ENCODE data around the gene CIART. TPM values are rescaled to one million over a fixed set of nuclear protein-coding genes. Genes with fewer than 3 reads are reported as not detected.

The CIART gene
- total RNA-seq, 4 donors from 2014 or later: 2.9 to 30.3 (median 4.9) TPM; not detected in 1

GRCh38 chr1:150282558-150282958 lies 204 bp downstream of the CIART start:
- intact Hi-C loops (cut with DNase I; ENCODE audit: low total_unique reads): no loop called here
- no peaks in the 10 kb centered on the region for H3K36me3 ChIP-seq
- H3K27ac ChIP-seq: peak overlapping the region; percentile 85 to 92
- no peaks in the 10 kb centered on the region for H3K9me3 ChIP-seq
- TF ChIP-seq POLR2A (IDR thresholded peaks at IDR 0.05) (peak in 1 of 2 donors; percentile 9), CTCF (IDR thresholded peaks at IDR 0.05) (no peak)
- H3K27me3 ChIP-seq: no peaks in the 10 kb centered on the region
- H3K4me3 ChIP-seq: peak overlapping the region; percentile 40 to 52
- H3K4me1 ChIP-seq: no peaks in the 10 kb centered on the region
- no peak for DNase-seq

DNA sequence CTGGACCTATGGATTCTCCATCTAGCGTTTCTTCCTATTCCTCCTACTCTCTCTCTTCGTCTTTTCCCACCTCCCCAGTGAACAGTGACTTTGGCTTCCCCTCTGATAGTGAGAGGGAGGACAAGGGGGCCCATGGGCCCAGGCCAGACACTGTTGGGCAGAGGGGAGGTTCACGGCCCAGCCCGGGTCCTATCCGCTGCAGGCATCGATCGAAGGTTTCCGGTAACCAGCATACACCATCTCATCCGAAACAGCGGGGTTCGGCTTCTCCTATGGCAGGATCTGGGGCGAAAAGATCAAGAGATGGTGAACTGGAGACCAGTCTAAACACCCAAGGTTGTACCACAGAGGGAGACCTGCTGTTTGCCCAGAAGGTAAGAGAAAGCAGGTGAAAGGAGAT lies 906 bp downstream of the CIART start:
- no peaks in the 10 kb centered on the region for H3K36me3 ChIP-seq
- intact Hi-C loops (cut with DNase I; ENCODE audit: low total_unique reads): no loop called here
- no peaks in the 10 kb centered on the region for H3K9me3 ChIP-seq
- DNase-seq: no peak
- TF ChIP-seq CTCF (IDR thresholded peaks at IDR 0.05) (no peak), POLR2A (IDR thresholded peaks at IDR 0.05) (no peak)
- H3K27ac ChIP-seq: peak overlapping the region; percentile 85 to 92
- H3K4me3 ChIP-seq: peak overlapping the region; percentile 40 to 52
- no peaks in the 10 kb centered on the region for H3K4me1 ChIP-seq
- H3K27me3 ChIP-seq: no peaks in the 10 kb centered on the region

DNA sequence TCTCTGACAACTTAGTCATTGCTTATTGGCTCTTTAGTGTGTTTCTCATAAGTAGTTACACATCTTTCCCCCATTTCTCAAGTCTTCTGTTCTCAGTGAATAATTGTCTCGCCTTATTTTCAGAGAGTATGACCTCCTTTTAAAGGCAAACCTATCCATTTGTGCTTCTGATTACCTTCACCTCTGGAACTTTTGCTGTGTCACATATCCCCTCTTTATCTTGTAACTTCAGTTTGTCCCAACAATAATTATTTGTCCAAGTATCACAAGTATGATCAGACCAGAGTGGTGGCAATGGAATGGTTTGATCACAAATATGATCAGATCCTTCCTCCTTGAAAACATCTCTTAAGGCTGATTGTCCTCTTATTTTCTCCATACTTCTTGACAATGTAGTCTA lies 6.0 kb downstream of the CIART start:
- Histone ChIP-seq H3K4me3 (no peak overlapping the region), H3K9me3 (no peaks in the 10 kb centered on the region), H3K36me3 (no peaks in the 10 kb centered on the region), H3K27ac (no peak overlapping the region), H3K27me3 (no peaks in the 10 kb centered on the region), H3K4me1 (peaks cover 0 to 3% of the 10 kb centered on the region in 2 donors)
- TF ChIP-seq CTCF (IDR thresholded peaks at IDR 0.05) (no peak), POLR2A (IDR thresholded peaks at IDR 0.05) (no peak)
- intact Hi-C loops (cut with DNase I; ENCODE audit: low total_unique reads): no loop called here
- no peak for DNase-seq

GRCh38 chr1:150288822-150289221 lies 6.5 kb downstream of the CIART start:
- Histone ChIP-seq H3K27me3 (no peaks in the 10 kb centered on the region), H3K36me3 (no peaks in the 10 kb centered on the region), H3K9me3 (no peaks in the 10 kb centered on the region), H3K4me3 (no peak overlapping the region), H3K27ac (no peak overlapping the region), H3K4me1 (peaks cover 0 to 3% of the 10 kb centered on the region in 2 donors)
- intact Hi-C loops (cut with DNase I; ENCODE audit: low total_unique reads): no loop called here
- no peak for DNase-seq
- TF ChIP-seq POLR2A (IDR thresholded peaks at IDR 0.05): no peak
- TF ChIP-seq CTCF (IDR thresholded peaks at IDR 0.05): no peak

GRCh38 chr1:150293433-150294253 lies 11.3 kb downstream of the CIART start, which contains the start of gene MRPS21:
Gene MRPS21 (plus strand): TSS chr1:150293861. CDS start chr1:150294367, 506 bp downstream.
- Histone ChIP-seq H3K4me1 (peaks cover 0 to 3% of the 10 kb centered on the region in 2 donors), H3K4me3 (peak within 1 kb of the TSS; percentile 60 to 84), H3K9me3 (no peaks in the 10 kb centered on the region), H3K27me3 (no peaks in the 10 kb centered on the region), H3K27ac (peak within 1 kb of the TSS; percentile 73 to 83), H3K36me3 (no peaks in the 10 kb centered on the region)
- intact Hi-C loops (cut with DNase I; ENCODE audit: low total_unique reads): no loop called here
- DNase-seq: peak; percentile 89 to 90
- TF ChIP-seq CTCF (IDR thresholded peaks at IDR 0.05): no peak
- peak; percentile 21 to 73 for TF ChIP-seq POLR2A (IDR thresholded peaks at IDR 0.05)

All from uterus (tissue), 4 donors.